MM.1S (cell line): ENCODE data around the gene DHCR7.

Experiments
- DNase-seq: peaks from one replicate; pipeline ENCODE4 v3.0.0-alpha.2; 2015
- H2AFZ ChIP-seq: fragments of 300-600 bp; sonication (generic); 2 replicates; pipeline ENCODE4 v1.6.0; 2016; ENCODE audit warnings: antibody characterized with exemption, low read length
- H3F3A ChIP-seq: fragments of 300-600 bp; sonication (generic); 2 replicates; pipeline ENCODE4 v1.6.1; 2016; ENCODE audit warnings: mild to moderate bottlenecking, antibody characterized with exemption, low read length, moderate library complexity, mixed read lengths; ENCODE audit not compliant: insufficient read depth
- H3K27ac ChIP-seq: fragments of 300-600 bp; sonication (generic); 2 replicates; pipeline ENCODE4 v1.5.1; 2016; ENCODE audit warnings: mild to moderate bottlenecking, low read length
- H3K27me3 ChIP-seq: fragments of 300-600 bp; sonication (generic); replicated peaks from 2 replicates; pipeline ENCODE4 v1.6.0; 2016; ENCODE audit warnings: low read length; ENCODE audit not compliant: insufficient read depth
- H3K36me3 ChIP-seq: fragments of 300-600 bp; sonication (generic); replicated peaks from 2 replicates; pipeline ENCODE4 v1.6.1; 2016; ENCODE audit warnings: mild to moderate bottlenecking, low read length, mixed read lengths; ENCODE audit not compliant: insufficient read depth
- H3K4me1 ChIP-seq: fragments of 300-600 bp; sonication (generic); 2 replicates; pipeline ENCODE4 v1.6.1; 2016; ENCODE audit warnings: low read length, mixed read lengths
- H3K4me2 ChIP-seq: fragments of 300-600 bp; sonication (generic); 2 replicates; pipeline ENCODE4 v1.6.0; 2016; ENCODE audit warnings: low read depth, low read length
- H3K4me3 ChIP-seq: fragments of 300-600 bp; sonication (generic); 2 replicates; pipeline ENCODE4 v1.5.1; 2016; ENCODE audit warnings: low read length, mixed read lengths
- H3K79me2 ChIP-seq: fragments of 300-600 bp; sonication (generic); 2 replicates; pipeline ENCODE4 v1.6.1; 2016; ENCODE audit warnings: mixed run types, low read length, mixed read lengths
- H3K9ac ChIP-seq: fragments of 300-600 bp; sonication (generic); 2 replicates; pipeline ENCODE4 v1.6.1; 2016; ENCODE audit warnings: low read length, mixed read lengths
- H3K9me2 ChIP-seq: fragments of 300-600 bp; sonication (generic); replicated peaks from 2 replicates; pipeline ENCODE4 v1.6.1; 2016; ENCODE audit warnings: mild to moderate bottlenecking, low read length, mixed read lengths; ENCODE audit not compliant: insufficient read depth
- H3K9me3 ChIP-seq: fragments of 300-600 bp; sonication (generic); replicated peaks from 2 replicates; pipeline ENCODE4 v1.6.1; 2016; ENCODE audit warnings: mild to moderate bottlenecking, low read length, mixed read lengths; ENCODE audit not compliant: insufficient read depth
- H4K20me1 ChIP-seq: fragments of 300-600 bp; sonication (generic); 2 replicates; pipeline ENCODE4 v1.6.1; 2016; ENCODE audit warnings: mild to moderate bottlenecking, low read length, moderate library complexity, mixed read lengths; ENCODE audit not compliant: insufficient read depth
- EZH2 ChIP-seq: fragments of 300-600 bp; sonication (generic); optimal IDR thresholded peaks from 2 replicates; pipeline ENCODE3; 2017; ENCODE audit warnings: low read depth, mild to moderate bottlenecking, antibody characterized with exemption, low read length, mixed read lengths
- EZH2phosphoT487 ChIP-seq: fragments of 300-600 bp; sonication (generic); IDR thresholded peaks from 2 replicates; pipeline ENCODE4 v1.6.1; 2018; ENCODE audit warnings: antibody characterized with exemption, low read length
- TF ChIP-seq, protein P1 (sequence below): fragments of 300-600 bp; sonication (generic); IDR thresholded peaks from 2 replicates; pipeline ENCODE4 v1.5.1; 2016; ENCODE audit warnings: antibody characterized with exemption, low read length, mixed read lengths

The DHCR7 gene

GRCh38 chr11:71438650-71439049 lies 9.5 kb downstream of the DHCR7 start:
- Histone ChIP-seq H3K27ac (no peak overlapping the region), H3K36me3 (no peaks in the 10 kb centered on the region)

GRCh38 chr11:71437879-71438278 lies 10.3 kb downstream of the DHCR7 start:
- Histone ChIP-seq H3K27ac (no peak overlapping the region), H2AFZ (no peak overlapping the region), H3K9me3 (no peaks in the 10 kb centered on the region), H3K4me3 (no peak overlapping the region), H4K20me1 (no peaks in the 10 kb centered on the region), H3K36me3 (no peaks in the 10 kb centered on the region), H3K27me3 (no peaks in the 10 kb centered on the region), H3F3A (no peaks in the 10 kb centered on the region), H3K4me2 (no peak overlapping the region), H3K9me2 (no peaks in the 10 kb centered on the region), H3K4me1 (no peaks in the 10 kb centered on the region), H3K9ac (no peak overlapping the region), H3K79me2 (no peaks in the 10 kb centered on the region)
- TF ChIP-seq EZH2phosphoT487 (no peak), EZH2 (no peak)
- TF ChIP-seq, protein P1, sequence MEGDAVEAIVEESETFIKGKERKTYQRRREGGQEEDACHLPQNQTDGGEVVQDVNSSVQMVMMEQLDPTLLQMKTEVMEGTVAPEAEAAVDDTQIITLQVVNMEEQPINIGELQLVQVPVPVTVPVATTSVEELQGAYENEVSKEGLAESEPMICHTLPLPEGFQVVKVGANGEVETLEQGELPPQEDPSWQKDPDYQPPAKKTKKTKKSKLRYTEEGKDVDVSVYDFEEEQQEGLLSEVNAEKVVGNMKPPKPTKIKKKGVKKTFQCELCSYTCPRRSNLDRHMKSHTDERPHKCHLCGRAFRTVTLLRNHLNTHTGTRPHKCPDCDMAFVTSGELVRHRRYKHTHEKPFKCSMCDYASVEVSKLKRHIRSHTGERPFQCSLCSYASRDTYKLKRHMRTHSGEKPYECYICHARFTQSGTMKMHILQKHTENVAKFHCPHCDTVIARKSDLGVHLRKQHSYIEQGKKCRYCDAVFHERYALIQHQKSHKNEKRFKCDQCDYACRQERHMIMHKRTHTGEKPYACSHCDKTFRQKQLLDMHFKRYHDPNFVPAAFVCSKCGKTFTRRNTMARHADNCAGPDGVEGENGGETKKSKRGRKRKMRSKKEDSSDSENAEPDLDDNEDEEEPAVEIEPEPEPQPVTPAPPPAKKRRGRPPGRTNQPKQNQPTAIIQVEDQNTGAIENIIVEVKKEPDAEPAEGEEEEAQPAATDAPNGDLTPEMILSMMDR, result no peak
- no peak for DNase-seq

More at GRCh38 chr11:71438650-71439049, 9.5 kb downstream of the DHCR7 start:
- Histone ChIP-seq H3K4me1 (no peaks in the 10 kb centered on the region), H3K4me2 (no peak overlapping the region), H2AFZ (no peak overlapping the region), H3K9me2 (no peaks in the 10 kb centered on the region), H3K9ac (no peak overlapping the region), H4K20me1 (no peaks in the 10 kb centered on the region), H3F3A (no peaks in the 10 kb centered on the region), H3K27me3 (no peaks in the 10 kb centered on the region), H3K79me2 (no peaks in the 10 kb centered on the region), H3K9me3 (no peaks in the 10 kb centered on the region), H3K4me3 (no peak overlapping the region)
- no peak for TF ChIP-seq EZH2phosphoT487
- TF ChIP-seq, protein P1, result no peak
- no peak for TF ChIP-seq EZH2
- DNase-seq, result no peak

DNA sequence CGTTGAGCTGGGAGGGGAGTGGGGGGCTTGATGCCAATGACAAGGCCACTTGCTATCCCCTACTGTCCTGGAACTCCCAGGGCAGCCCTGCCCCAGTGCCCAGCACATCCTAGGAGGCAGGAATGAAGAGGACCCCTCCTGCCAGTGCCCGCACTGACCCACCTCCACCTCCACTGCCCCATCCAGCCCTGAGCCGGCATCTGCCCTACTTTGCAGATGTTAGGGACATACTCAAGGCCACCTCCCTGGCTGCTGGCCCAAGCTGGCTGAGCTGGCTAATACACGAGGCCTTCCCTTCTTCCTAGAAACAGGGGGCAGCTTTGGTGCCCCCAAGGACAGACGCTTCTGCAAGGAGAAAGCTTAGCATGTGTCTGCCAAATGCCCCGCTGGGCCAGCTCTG lies 10.8 kb downstream of the DHCR7 start:
- H3K4me3 ChIP-seq, result no peak overlapping the region
- H3F3A ChIP-seq, result no peaks in the 10 kb centered on the region
- H2AFZ ChIP-seq, result no peak overlapping the region
- H3K27me3 ChIP-seq, result no peaks in the 10 kb centered on the region
- no peaks in the 10 kb centered on the region for H4K20me1 ChIP-seq
- H3K27ac ChIP-seq, result no peak overlapping the region
- TF ChIP-seq EZH2phosphoT487 (no peak), EZH2 (no peak)
- TF ChIP-seq, protein P1, result no peak
- no peak overlapping the region for H3K9ac ChIP-seq
- no peak overlapping the region for H3K4me2 ChIP-seq
- H3K9me2 ChIP-seq, result no peaks in the 10 kb centered on the region
- no peaks in the 10 kb centered on the region for H3K4me1 ChIP-seq
- H3K9me3 ChIP-seq, result no peaks in the 10 kb centered on the region
- no peaks in the 10 kb centered on the region for H3K79me2 ChIP-seq
- DNase-seq, result no peak
- no peaks in the 10 kb centered on the region for H3K36me3 ChIP-seq
